DOHH2 (cell line): Measurements from ENCODE around the gene NEK3.
A peak's percentile ranks its signal among the peaks of the same experiment; 100 is the strongest.

ENCODE experiments used
- H3F3A ChIP-seq: fragments of 200-600 bp; sonication (generic), shearing (Covaris generic); 2 replicates; pipeline ENCODE4 v1.6.0; 2016; ENCODE audit warnings: antibody characterized with exemption, mild to moderate bottlenecking; ENCODE audit not compliant: control insufficient read depth, insufficient read depth
- H3K27ac ChIP-seq: fragments of 200-600 bp; sonication (generic); 2 replicates; pipeline ENCODE4 v1.5.1; 2014; ENCODE audit warnings: low read depth, mild to moderate bottlenecking, low read length, moderate library complexity
- H3K27me3 ChIP-seq: fragments of 200-600 bp; sonication (generic); 2 replicates; pipeline ENCODE4 v1.6.1; 2014; ENCODE audit warnings: mild to moderate bottlenecking, low read length, mixed read lengths; ENCODE audit not compliant: control insufficient read depth
- H3K36me3 ChIP-seq: fragments of 200-600 bp; sonication (generic); 2 replicates; pipeline ENCODE4 v1.6.1; 2014; ENCODE audit warnings: mild to moderate bottlenecking, low read length, moderate library complexity, mixed read lengths; ENCODE audit not compliant: control insufficient read depth
- H3K4me1 ChIP-seq: fragments of 200-600 bp; sonication (generic); 2 replicates; pipeline ENCODE4 v1.6.1; 2014; ENCODE audit warnings: mild to moderate bottlenecking, low read length, mixed read lengths; ENCODE audit not compliant: control insufficient read depth
- H3K4me2 ChIP-seq: fragments of 200-600 bp; sonication (generic); 2 replicates; pipeline ENCODE4 v1.6.0; 2014; ENCODE audit warnings: mild to moderate bottlenecking, low read length, moderate library complexity
- H3K4me3 ChIP-seq: fragments of 200-600 bp; sonication (generic); 2 replicates; pipeline ENCODE4 v1.5.1; 2014; ENCODE audit warnings: mild to moderate bottlenecking, low read length, mixed read lengths
- H3K79me2 ChIP-seq: fragments of 200-600 bp; sonication (generic); 2 replicates; pipeline ENCODE4 v1.6.1; 2014; ENCODE audit warnings: mild to moderate bottlenecking, low read length, mixed read lengths; ENCODE audit not compliant: control insufficient read depth
- H3K9me2 ChIP-seq: fragments of 200-600 bp; sonication (generic); replicated peaks from 2 replicates; pipeline ENCODE4 v1.6.1; 2014; ENCODE audit warnings: mild to moderate bottlenecking, low read length, mixed read lengths; ENCODE audit not compliant: control insufficient read depth
- H3K9me3 ChIP-seq: fragments of 200-600 bp; sonication (generic); 2 replicates; pipeline ENCODE4 v1.6.1; 2014; ENCODE audit warnings: antibody characterized with exemption, low read length, mixed read lengths; ENCODE audit not compliant: control insufficient read depth, insufficient read depth
- H4K20me1 ChIP-seq: fragments of 200-600 bp; sonication (generic); 2 replicates; pipeline ENCODE4 v1.6.0; 2014; ENCODE audit warnings: low read depth, mild to moderate bottlenecking, antibody characterized with exemption, low read length, moderate library complexity; ENCODE audit not compliant: control insufficient read depth, insufficient read depth
- CTCF ChIP-seq: fragments of 200-600 bp; sonication (generic); IDR thresholded peaks from one replicate; pipeline ENCODE4 v1.5.1; 2014; ENCODE audit warnings: antibody characterized with exemption, mild to moderate bottlenecking, low read depth, low read length; ENCODE audit not compliant: poor library complexity, severe bottlenecking
- EZH2phosphoT487 ChIP-seq: fragments of 200-600 bp; sonication (generic); IDR thresholded peaks from 2 replicates; pipeline ENCODE4 v1.6.1; 2017; ENCODE audit warnings: borderline replicate concordance, mild to moderate bottlenecking, antibody characterized with exemption, low read length, moderate library complexity, mixed read lengths

The NEK3 gene

GRCh38 chr13:52127378-52127777 is 32.0 kb downstream of the NEK3 start:
- Histone ChIP-seq H3K27me3 (peaks cover 35% of the 10 kb centered on the region), H3K4me2 (0 out of 2 replicates have a peak overlapping the region, but pooled peaks have one; percentile 89)

GRCh38 chr13:52125547-52125946 is 33.9 kb downstream of the NEK3 start:
- Histone ChIP-seq H3K27ac (no peak overlapping the region), H3K9me2 (no peaks in the 10 kb centered on the region), H3K4me2 (no peak overlapping the region), H3K4me3 (no peak overlapping the region), H3K9me3 (no peaks in the 10 kb centered on the region), H3K79me2 (no peaks in the 10 kb centered on the region), H4K20me1 (no peaks in the 10 kb centered on the region), H3F3A (no peaks in the 10 kb centered on the region), H3K27me3 (peaks cover 34% of the 10 kb centered on the region), H3K36me3 (no peaks in the 10 kb centered on the region), H3K4me1 (peaks cover 12% of the 10 kb centered on the region)
- TF ChIP-seq CTCF (no peak), EZH2phosphoT487 (no peak)

More at GRCh38 chr13:52127378-52127777, 32.0 kb downstream of the NEK3 start:
- no peaks in the 10 kb centered on the region for H3K36me3 ChIP-seq
- no peak overlapping the region for H3K27ac ChIP-seq
- H3K4me3 ChIP-seq = no peak overlapping the region
- H3K9me2 ChIP-seq = no peaks in the 10 kb centered on the region
- peaks cover 12% of the 10 kb centered on the region for H3K4me1 ChIP-seq
- H3K9me3 ChIP-seq = no peaks in the 10 kb centered on the region
- H3K79me2 ChIP-seq = no peaks in the 10 kb centered on the region
- no peaks in the 10 kb centered on the region for H3F3A ChIP-seq
- H4K20me1 ChIP-seq = no peaks in the 10 kb centered on the region
- TF ChIP-seq CTCF (no peak), EZH2phosphoT487 (no peak)

- H3K79me2 ChIP-seq = no peaks in the 10 kb centered on the region
- no peaks in the 10 kb centered on the region for H3K9me3 ChIP-seq
- H3F3A ChIP-seq = no peaks in the 10 kb centered on the region
- no peaks in the 10 kb centered on the region for H3K9me2 ChIP-seq
- H3K27me3 ChIP-seq = peaks cover 35% of the 10 kb centered on the region
- H3K27ac ChIP-seq = no peak overlapping the region
- TF ChIP-seq CTCF (no peak), EZH2phosphoT487 (no peak)
- no peak overlapping the region for H3K4me2 ChIP-seq
- no peaks in the 10 kb centered on the region for H3K36me3 ChIP-seq
- no peaks in the 10 kb centered on the region for H4K20me1 ChIP-seq
- no peak overlapping the region for H3K4me3 ChIP-seq
- H3K4me1 ChIP-seq = no peaks in the 10 kb centered on the region
These were observed 40.8 kb downstream of the NEK3 start for GRCh38 chr13:52118595-52118994.

- Histone ChIP-seq H3K9me3 (no peaks in the 10 kb centered on the region), H3K4me3 (no peak overlapping the region), H3K4me1 (no peaks in the 10 kb centered on the region), H4K20me1 (no peaks in the 10 kb centered on the region), H3K36me3 (no peaks in the 10 kb centered on the region), H3K4me2 (no peak overlapping the region), H3K27ac (no peak overlapping the region), H3K79me2 (no peaks in the 10 kb centered on the region), H3F3A (no peaks in the 10 kb centered on the region), H3K9me2 (no peaks in the 10 kb centered on the region), H3K27me3 (peaks cover 33% of the 10 kb centered on the region)
- no peak for TF ChIP-seq EZH2phosphoT487
- TF ChIP-seq CTCF = no peak
These were observed 41.3 kb downstream of the NEK3 start for GRCh38 chr13:52118095-52118494.
